ENCODE measurements around the gene THRB. TPM values are rescaled to one million over a fixed set of nuclear protein-coding genes. Genes with fewer than 3 reads are reported as not detected.

THRB gene
- total and polyA plus RNA-seq, 9 of the 15 experiments (the other 6 are each of a cell fraction or from before 2014, with no cell fraction given), result 1.7 to 14.9 (median 6.9) TPM

GRCh38 chr3:24521420-24522145, 26.9 kb upstream of the THRB start (continued):
- TF ChIP-seq, protein P1, sequence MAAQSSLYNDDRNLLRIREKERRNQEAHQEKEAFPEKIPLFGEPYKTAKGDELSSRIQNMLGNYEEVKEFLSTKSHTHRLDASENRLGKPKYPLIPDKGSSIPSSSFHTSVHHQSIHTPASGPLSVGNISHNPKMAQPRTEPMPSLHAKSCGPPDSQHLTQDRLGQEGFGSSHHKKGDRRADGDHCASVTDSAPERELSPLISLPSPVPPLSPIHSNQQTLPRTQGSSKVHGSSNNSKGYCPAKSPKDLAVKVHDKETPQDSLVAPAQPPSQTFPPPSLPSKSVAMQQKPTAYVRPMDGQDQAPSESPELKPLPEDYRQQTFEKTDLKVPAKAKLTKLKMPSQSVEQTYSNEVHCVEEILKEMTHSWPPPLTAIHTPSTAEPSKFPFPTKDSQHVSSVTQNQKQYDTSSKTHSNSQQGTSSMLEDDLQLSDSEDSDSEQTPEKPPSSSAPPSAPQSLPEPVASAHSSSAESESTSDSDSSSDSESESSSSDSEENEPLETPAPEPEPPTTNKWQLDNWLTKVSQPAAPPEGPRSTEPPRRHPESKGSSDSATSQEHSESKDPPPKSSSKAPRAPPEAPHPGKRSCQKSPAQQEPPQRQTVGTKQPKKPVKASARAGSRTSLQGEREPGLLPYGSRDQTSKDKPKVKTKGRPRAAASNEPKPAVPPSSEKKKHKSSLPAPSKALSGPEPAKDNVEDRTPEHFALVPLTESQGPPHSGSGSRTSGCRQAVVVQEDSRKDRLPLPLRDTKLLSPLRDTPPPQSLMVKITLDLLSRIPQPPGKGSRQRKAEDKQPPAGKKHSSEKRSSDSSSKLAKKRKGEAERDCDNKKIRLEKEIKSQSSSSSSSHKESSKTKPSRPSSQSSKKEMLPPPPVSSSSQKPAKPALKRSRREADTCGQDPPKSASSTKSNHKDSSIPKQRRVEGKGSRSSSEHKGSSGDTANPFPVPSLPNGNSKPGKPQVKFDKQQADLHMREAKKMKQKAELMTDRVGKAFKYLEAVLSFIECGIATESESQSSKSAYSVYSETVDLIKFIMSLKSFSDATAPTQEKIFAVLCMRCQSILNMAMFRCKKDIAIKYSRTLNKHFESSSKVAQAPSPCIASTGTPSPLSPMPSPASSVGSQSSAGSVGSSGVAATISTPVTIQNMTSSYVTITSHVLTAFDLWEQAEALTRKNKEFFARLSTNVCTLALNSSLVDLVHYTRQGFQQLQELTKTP (IDR thresholded peaks at IDR 0.05; ENCODE audit: low read depth in 1 of 2, partially characterized antibody in 2 of 2), result no peak
- TF ChIP-seq ZBTB1 (CRISPR knock-in tag; IDR thresholded peaks at IDR 0.05; ENCODE audit: borderline replicate concordance, low read depth) (no peak), NR2C2 (CRISPR knock-in tag; IDR thresholded peaks at IDR 0.05) (no peak), NR2C2 (tag; IDR thresholded peaks at IDR 0.05) (peak; percentile 62; the same call in 1 of the 2 replicates), RAD21 (CRISPR knock-in tag; conservative IDR thresholded peaks at IDR 0.05 in 1 of 2, IDR thresholded peaks at IDR 0.05 in 1 of 2) (peak; percentile 31 to 33; a peak in 2 of 4 replicates), SNRNP70 (optimal IDR thresholded peaks at IDR 0.05; ENCODE audit: low read depth, low read length) (no peak), LCOR (CRISPR knock-in tag; IDR thresholded peaks at IDR 0.05) (no peak), KAT8 (IDR thresholded peaks at IDR 0.05; ENCODE audit: low read depth) (no peak), GTF2B (IDR thresholded peaks at IDR 0.05; ENCODE audit: extremely low read depth, insufficient read length) (no peak), CSDE1 (IDR thresholded peaks at IDR 0.05) (no peak), ADNP (tag; IDR thresholded peaks at IDR 0.05) (no peak), MECOM (CRISPR knock-in tag; IDR thresholded peaks at IDR 0.05) (no peak), KLF10 (CRISPR knock-in tag; IDR thresholded peaks at IDR 0.05) (no peak), TEAD4 (IDR thresholded peaks at IDR 0.05; ENCODE audit: low read length) (no peak), TEAD4 (CRISPR knock-in tag; IDR thresholded peaks at IDR 0.05; ENCODE audit: borderline replicate concordance) (no peak), PREB (CRISPR knock-in tag; IDR thresholded peaks at IDR 0.05) (no peak), C11orf30 (IDR thresholded peaks at IDR 0.05; ENCODE audit: low read depth) (no peak), RBM17 (IDR thresholded peaks at IDR 0.05; ENCODE audit: borderline replicate concordance, low read depth, low read length) (no peak), ZNF76 (CRISPR knock-in tag; IDR thresholded peaks at IDR 0.05; ENCODE audit: borderline replicate concordance) (no peak), HOXB6 (CRISPR knock-in tag; IDR thresholded peaks at IDR 0.05; ENCODE audit: borderline replicate concordance) (no peak), TBL1XR1 (IDR thresholded peaks at IDR 0.05; ENCODE audit: low read length in 2 of 2) (no peak)
- TF ChIP-seq, protein P2, sequence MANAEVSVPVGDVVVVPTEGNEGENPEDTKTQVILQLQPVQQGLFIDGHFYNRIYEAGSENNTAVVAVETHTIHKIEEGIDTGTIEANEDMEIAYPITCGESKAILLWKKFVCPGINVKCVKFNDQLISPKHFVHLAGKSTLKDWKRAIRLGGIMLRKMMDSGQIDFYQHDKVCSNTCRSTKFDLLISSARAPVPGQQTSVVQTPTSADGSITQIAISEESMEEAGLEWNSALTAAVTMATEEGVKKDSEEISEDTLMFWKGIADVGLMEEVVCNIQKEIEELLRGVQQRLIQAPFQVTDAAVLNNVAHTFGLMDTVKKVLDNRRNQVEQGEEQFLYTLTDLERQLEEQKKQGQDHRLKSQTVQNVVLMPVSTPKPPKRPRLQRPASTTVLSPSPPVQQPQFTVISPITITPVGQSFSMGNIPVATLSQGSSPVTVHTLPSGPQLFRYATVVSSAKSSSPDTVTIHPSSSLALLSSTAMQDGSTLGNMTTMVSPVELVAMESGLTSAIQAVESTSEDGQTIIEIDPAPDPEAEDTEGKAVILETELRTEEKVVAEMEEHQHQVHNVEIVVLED (CRISPR knock-in tag; IDR thresholded peaks at IDR 0.05), result no peak

All from K562 (cell line).